Neural cell (in vitro differentiated cells): Measurements from ENCODE around the gene FOXF2. TPM values are rescaled to one million over a fixed set of nuclear protein-coding genes. Genes with fewer than 3 reads are reported as not detected.

Source experiments
- H2AFZ ChIP-seq: fragments of 200-600, 300-800 bp; sonication (generic), shearing (Covaris generic); 2 replicates; pipeline ENCODE4 v1.6.0; 2014; ENCODE audit warnings: low read depth, mild to moderate bottlenecking, antibody characterized with exemption, low read length, moderate library complexity
- H3F3A ChIP-seq: fragments of 200-600 bp; shearing (Covaris generic); 2 replicates; pipeline ENCODE4 v1.6.1; 2016; ENCODE audit warnings: mild to moderate bottlenecking, moderate library complexity, mixed read lengths, antibody characterized with exemption, low read length; ENCODE audit not compliant: insufficient read depth, poor library complexity, severe bottlenecking
- H3K27ac ChIP-seq: fragments of 200-600, 300-800 bp; sonication (generic), shearing (Covaris generic); 2 replicates; pipeline ENCODE4 v1.5.1; 2014; ENCODE audit warnings: mild to moderate bottlenecking, low read length, moderate library complexity
- H3K27me3 ChIP-seq: fragments of 300-800, 200-600 bp; sonication (generic), shearing (Covaris generic); 2 replicates; pipeline ENCODE4 v1.6.0; 2014; ENCODE audit warnings: mild to moderate bottlenecking, low read depth, low read length, moderate library complexity; ENCODE audit not compliant: insufficient read depth
- H3K36me3 ChIP-seq: fragments of 300-800, 200-600 bp; sonication (generic), shearing (Covaris generic); 2 replicates; pipeline ENCODE4 v1.5.1; 2014; ENCODE audit warnings: mild to moderate bottlenecking, antibody characterized with exemption, low read length, moderate library complexity; ENCODE audit not compliant: insufficient read depth
- H3K4me2 ChIP-seq: fragments of 300-800, 200-600 bp; sonication (generic), shearing (Covaris generic); 2 replicates; pipeline ENCODE4 v1.6.0; 2014; ENCODE audit warnings: mild to moderate bottlenecking, low read length
- H3K4me3 ChIP-seq: fragments of 300-800, 200-600 bp; sonication (generic), shearing (Covaris generic); 2 replicates; pipeline ENCODE4 v1.5.1; 2014; ENCODE audit warnings: mild to moderate bottlenecking, low read length, moderate library complexity
- H3K79me2 ChIP-seq: fragments of 200-600 bp; shearing (Covaris generic); replicated peaks from 2 replicates; pipeline ENCODE4 v1.6.0; 2014; ENCODE audit warnings: mild to moderate bottlenecking, low read length, moderate library complexity; ENCODE audit not compliant: insufficient read depth
- H3K9ac ChIP-seq: fragments of 300-800, 200-600 bp; sonication (generic), shearing (Covaris generic); 2 replicates; pipeline ENCODE4 v1.6.1; 2016; ENCODE audit warnings: mild to moderate bottlenecking, low read length, mixed read lengths
- H3K9me2 ChIP-seq: fragments of 200-600 bp; shearing (Covaris generic); 2 replicates; pipeline ENCODE4 v1.6.1; 2016; ENCODE audit warnings: mild to moderate bottlenecking, low read length, mixed read lengths; ENCODE audit not compliant: insufficient read depth
- H3K9me3 ChIP-seq: fragments of 200-600, 300-800 bp; sonication (generic), shearing (Covaris generic); 2 replicates; pipeline ENCODE4 v1.6.1; 2016; ENCODE audit warnings: mild to moderate bottlenecking, mixed run types, low read length, moderate library complexity, mixed read lengths
- H4K20me1 ChIP-seq: fragments of 200-600 bp; shearing (Covaris generic); 2 replicates; pipeline ENCODE4 v1.6.1; 2016; ENCODE audit warnings: mild to moderate bottlenecking, mixed run types; ENCODE audit not compliant: insufficient read depth
- EP300 ChIP-seq: fragments of 450-650 bp; conservative IDR thresholded peaks from 2 replicates; pipeline ENCODE4 v1.6.1; 2014; ENCODE audit warnings: antibody characterized with exemption, mild to moderate bottlenecking, moderate library complexity; ENCODE audit not compliant: poor library complexity, severe bottlenecking
- EZH2 ChIP-seq: fragments of 200-600, 300-800 bp; shearing (Covaris generic), sonication (generic); IDR thresholded peaks from 2 replicates; pipeline ENCODE4 v1.6.1; 2014; ENCODE audit warnings: antibody characterized with exemption, low read length, borderline replicate concordance, mild to moderate bottlenecking; ENCODE audit not compliant: insufficient read depth, poor library complexity, severe bottlenecking
- MXI1 ChIP-seq: fragments of 450-650 bp; conservative IDR thresholded peaks from 2 replicates; pipeline ENCODE4 v1.6.1; 2014; ENCODE audit warnings: antibody characterized with exemption, mild to moderate bottlenecking; ENCODE audit not compliant: poor library complexity, severe bottlenecking
- RAD21 ChIP-seq: fragments of 450-650 bp; conservative IDR thresholded peaks from 2 replicates; pipeline ENCODE4 v1.6.1; 2014; ENCODE audit warnings: antibody characterized with exemption, mild to moderate bottlenecking, moderate library complexity
- REST ChIP-seq: IDR thresholded peaks from 2 replicates; pipeline ENCODE4 v1.6.1; 2012; ENCODE audit warnings: borderline replicate concordance
- SMC3 ChIP-seq: fragments of 450-650 bp; conservative IDR thresholded peaks from 2 replicates; pipeline ENCODE4 v1.6.1; 2014; ENCODE audit warnings: antibody characterized with exemption, mild to moderate bottlenecking, moderate library complexity; ENCODE audit not compliant: poor library complexity
- TAF1 ChIP-seq: IDR thresholded peaks from 2 replicates; pipeline ENCODE4 v1.6.1; 2012; ENCODE audit warnings: low read depth
- polyA plus RNA-seq: library from polyadenylated mRNA; depleted of rRNA; stranded (reverse); fragments of >200 nt; gene quantifications from 2 replicates; pipeline ENCODE4 v1.2.3, GENCODE V29; 2014
- TF ChIP-seq, protein P1 (sequence below): fragments of 450-650 bp; IDR thresholded peaks from 2 replicates; pipeline ENCODE4 v1.5.1; 2014; ENCODE audit warnings: antibody characterized with exemption, mild to moderate bottlenecking, moderate library complexity; ENCODE audit not compliant: poor library complexity, severe bottlenecking

FOXF2 gene
- polyA plus RNA-seq, 1 donor from 2014 or later: not detected

DNA sequence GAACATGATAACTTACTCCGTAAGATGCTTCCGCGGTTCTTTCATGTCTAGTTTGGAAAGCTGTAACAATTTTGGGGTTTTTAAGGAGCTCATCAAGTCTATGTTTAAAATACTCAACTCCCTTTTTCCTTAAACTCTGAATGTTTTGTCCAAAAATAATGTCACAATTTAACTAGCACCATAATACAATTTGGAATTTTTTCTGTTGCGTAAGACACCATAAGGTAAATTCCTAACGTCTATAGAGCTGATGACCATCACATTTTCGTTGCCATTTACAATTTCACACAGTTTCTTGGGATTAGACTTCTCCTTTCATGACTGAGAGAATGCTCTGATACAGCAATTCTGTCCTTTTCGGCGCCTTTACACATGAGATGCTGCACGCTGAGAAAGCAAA lies 26.7 kb upstream of the FOXF2 start:
- H3F3A ChIP-seq: no peaks in the 10 kb centered on the region
- no peak overlapping the region for H2AFZ ChIP-seq
- H3K27me3 ChIP-seq: no peaks in the 10 kb centered on the region
- H3K36me3 ChIP-seq: no peaks in the 10 kb centered on the region
- no peaks in the 10 kb centered on the region for H3K9me3 ChIP-seq
- no peaks in the 10 kb centered on the region for H3K9me2 ChIP-seq
- H4K20me1 ChIP-seq: no peaks in the 10 kb centered on the region
- H3K9ac ChIP-seq: no peak overlapping the region
- no peak overlapping the region for H3K27ac ChIP-seq
- H3K4me2 ChIP-seq: no peak overlapping the region
- H3K79me2 ChIP-seq: no peaks in the 10 kb centered on the region
- H3K4me3 ChIP-seq: no peak overlapping the region
- TF ChIP-seq TAF1 (no peak), SMC3 (no peak), MXI1 (no peak), RAD21 (no peak)

DNA sequence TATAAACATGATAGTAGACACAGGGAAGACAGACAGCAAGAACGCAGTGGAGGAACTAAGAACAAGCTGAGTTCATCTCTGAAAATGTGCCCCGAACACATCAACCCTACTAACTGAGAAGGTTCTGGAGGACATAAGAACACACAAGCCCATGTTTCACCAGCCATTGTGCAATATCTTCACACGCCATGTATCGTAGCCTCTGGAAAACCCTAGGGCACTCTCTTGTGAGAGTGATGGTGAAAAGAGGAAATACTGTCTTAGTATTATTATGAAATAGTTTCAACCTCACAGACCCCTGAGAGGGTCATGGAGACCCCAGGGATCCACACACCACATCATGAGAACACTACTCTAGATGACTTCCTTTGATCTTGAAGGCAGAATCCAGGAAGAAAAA lies 26.1 kb upstream of the FOXF2 start:
- Histone ChIP-seq H3K79me2 (no peaks in the 10 kb centered on the region), H3K9me2 (no peaks in the 10 kb centered on the region), H4K20me1 (no peaks in the 10 kb centered on the region), H3K27ac (no peak overlapping the region), H3K9me3 (no peaks in the 10 kb centered on the region), H3K27me3 (no peaks in the 10 kb centered on the region), H3K4me2 (no peak overlapping the region), H2AFZ (no peak overlapping the region), H3K4me3 (no peak overlapping the region), H3K36me3 (no peaks in the 10 kb centered on the region), H3F3A (no peaks in the 10 kb centered on the region), H3K9ac (no peak overlapping the region)
- TF ChIP-seq MXI1 (no peak), EZH2 (no peak), SMC3 (no peak), RAD21 (no peak), TAF1 (no peak)

DNA sequence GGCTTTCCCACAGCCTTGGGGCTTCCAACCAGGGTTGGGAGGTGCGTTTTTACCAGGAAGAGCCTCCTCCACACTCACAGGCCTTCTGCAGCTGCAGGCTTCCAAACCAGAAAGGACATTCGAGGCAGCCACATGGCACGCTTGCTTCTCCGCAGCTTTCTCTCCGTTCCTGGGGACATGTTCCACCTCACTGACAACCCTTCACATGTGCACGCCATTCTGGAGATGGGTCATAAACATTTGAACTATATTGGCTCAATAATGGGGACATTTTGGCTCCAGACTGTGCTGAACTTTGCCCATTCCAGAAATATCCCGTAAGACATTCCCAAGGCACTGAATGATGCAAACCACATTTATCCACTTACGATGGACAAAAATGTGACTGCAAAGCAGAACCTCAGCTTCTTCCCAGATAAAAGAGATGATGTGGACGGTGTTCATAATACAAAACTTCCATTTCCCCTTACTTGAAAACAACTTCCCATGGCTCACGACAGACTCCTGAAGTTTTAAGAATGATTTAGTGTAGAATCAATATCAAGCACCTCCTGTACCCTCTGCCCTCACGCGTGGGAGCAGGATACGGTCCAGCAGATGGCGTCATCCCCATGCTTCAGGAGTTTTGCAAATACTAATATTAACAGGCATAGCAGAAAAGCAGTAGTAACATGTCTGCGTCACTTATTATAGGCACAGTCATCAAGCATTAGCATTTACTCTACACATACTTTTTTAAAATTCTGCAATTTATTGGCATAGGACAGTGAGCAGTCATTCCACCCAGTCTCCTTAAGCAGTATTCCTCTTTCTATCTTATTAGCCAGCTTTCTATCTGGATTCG lies 25.4 kb upstream of the FOXF2 start:
- H3K9ac ChIP-seq: no peak overlapping the region
- H4K20me1 ChIP-seq: no peaks in the 10 kb centered on the region
- no peaks in the 10 kb centered on the region for H3F3A ChIP-seq
- no peak overlapping the region for H3K4me2 ChIP-seq
- no peak overlapping the region for H2AFZ ChIP-seq
- H3K4me3 ChIP-seq: no peak overlapping the region
- H3K36me3 ChIP-seq: no peaks in the 10 kb centered on the region
- no peaks in the 10 kb centered on the region for H3K79me2 ChIP-seq
- no peaks in the 10 kb centered on the region for H3K27me3 ChIP-seq
- TF ChIP-seq EP300: no peak
- TF ChIP-seq EZH2: no peak
- TF ChIP-seq, protein P1, sequence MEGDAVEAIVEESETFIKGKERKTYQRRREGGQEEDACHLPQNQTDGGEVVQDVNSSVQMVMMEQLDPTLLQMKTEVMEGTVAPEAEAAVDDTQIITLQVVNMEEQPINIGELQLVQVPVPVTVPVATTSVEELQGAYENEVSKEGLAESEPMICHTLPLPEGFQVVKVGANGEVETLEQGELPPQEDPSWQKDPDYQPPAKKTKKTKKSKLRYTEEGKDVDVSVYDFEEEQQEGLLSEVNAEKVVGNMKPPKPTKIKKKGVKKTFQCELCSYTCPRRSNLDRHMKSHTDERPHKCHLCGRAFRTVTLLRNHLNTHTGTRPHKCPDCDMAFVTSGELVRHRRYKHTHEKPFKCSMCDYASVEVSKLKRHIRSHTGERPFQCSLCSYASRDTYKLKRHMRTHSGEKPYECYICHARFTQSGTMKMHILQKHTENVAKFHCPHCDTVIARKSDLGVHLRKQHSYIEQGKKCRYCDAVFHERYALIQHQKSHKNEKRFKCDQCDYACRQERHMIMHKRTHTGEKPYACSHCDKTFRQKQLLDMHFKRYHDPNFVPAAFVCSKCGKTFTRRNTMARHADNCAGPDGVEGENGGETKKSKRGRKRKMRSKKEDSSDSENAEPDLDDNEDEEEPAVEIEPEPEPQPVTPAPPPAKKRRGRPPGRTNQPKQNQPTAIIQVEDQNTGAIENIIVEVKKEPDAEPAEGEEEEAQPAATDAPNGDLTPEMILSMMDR: no peak
- TF ChIP-seq REST: no peak
- no peak for TF ChIP-seq TAF1
- no peak for TF ChIP-seq RAD21
- no peak overlapping the region for H3K27ac ChIP-seq
- H3K9me3 ChIP-seq: no peaks in the 10 kb centered on the region
- no peaks in the 10 kb centered on the region for H3K9me2 ChIP-seq
